Upper lobe of left lung (tissue), 6 donors: ENCODE results near the gene KRT86. TPM values are rescaled to one million over a fixed set of nuclear protein-coding genes. Genes with fewer than 3 reads are reported as not detected.

ENCODE experiments used
- ATAC-seq, 2 donors: fragments of 200-7000 bp; cut with Tn5 transposase; one replicate each; pipeline ENCODE4 v1.9.1; 2022; ENCODE audit warnings: mild to moderate bottlenecking in 2 of 2, moderate library complexity in 2 of 2; ENCODE audit not compliant: low FRiP score in 2 of 2
- DNase-seq, 2 donors: peaks; one replicate each; pipeline ENCODE4 v3.0.0-alpha.2; 2019 to 2020
- H3K27ac ChIP-seq, 4 donors: fragments of 200-600 bp; sonication (generic); one replicate each; pipeline ENCODE4 v1.5.1; 2016 to 2019
- H3K27me3 ChIP-seq, 4 donors: fragments of 200-600 bp; sonication (generic); one replicate each; pipeline ENCODE4 v1.5.1; 2017 to 2019
- H3K36me3 ChIP-seq, 4 donors: fragments of 200-600 bp; sonication (generic); one replicate each; pipeline ENCODE4 v1.5.1; 2016 to 2019
- H3K4me1 ChIP-seq, 4 donors: fragments of 200-600 bp; sonication (generic); one replicate each; pipeline ENCODE4 v1.5.1; 2018 to 2019
- H3K4me3 ChIP-seq, 4 donors: fragments of 200-600 bp; sonication (generic); one replicate each; pipeline ENCODE4 v1.5.1; 2017 to 2019; ENCODE audit warnings: mild to moderate bottlenecking in 2 of 4, moderate library complexity in 1 of 4
- H3K9me3 ChIP-seq, 4 donors: fragments of 200-600 bp; sonication (generic); one replicate each; pipeline ENCODE4 v1.5.1; 2018 to 2019
- EP300 ChIP-seq, 4 donors: sonication (generic); formaldehyde crosslinking; IDR thresholded peaks; one replicate each; pipeline ENCODE4 v1.5.1; 2017; ENCODE audit warnings: antibody characterized with exemption in 4 of 4, control low read depth in 2 of 4
- POLR2A ChIP-seq, 4 donors: fragments of 450-650 bp; IDR thresholded peaks; one replicate each; pipeline ENCODE4 v1.5.1; 2016 to 2017; ENCODE audit warnings: antibody characterized with exemption in 4 of 4, mild to moderate bottlenecking in 2 of 4
- POLR2AphosphoS5 ChIP-seq, 2 donors: sonication (generic); formaldehyde crosslinking; IDR thresholded peaks; one replicate each; pipeline ENCODE4 v1.5.1; 2017; ENCODE audit warnings: antibody characterized with exemption in 2 of 2
- WGBS, 2 donors: methylation state at CpG; one replicate each; pipeline ENCODE4 v1.1.5; 2017 to 2018; 5-methylcytosine and 5-hydroxymethylcytosine counted together
- total RNA-seq, 6 donors: library from RNA; depleted of rRNA in 4 of 6; stranded (reverse); fragments of >200 nt in 4 of 6; gene quantifications; one replicate each; pipeline versions ENCODE4 v1.1.0 to v1.2.1, GENCODE V29; 2016 to 2021
- TF ChIP-seq, protein P1 (sequence below), 6 experiments: fragments of 450-650 bp in 4 of 6; fragments of 200-600 bp in 2 of 6; sonication (generic) in 2 of 6; IDR thresholded peaks; one replicate each; pipeline ENCODE4 v1.5.1; 2016 to 2019; ENCODE audit warnings: antibody characterized with exemption in 6 of 6
- donor health status: DM: no; HTN: no; CAD: no; lungs with moderate emphysema.
- donor health status: DM: no; HTN: yes; CAD: no; lungs with severe emphysema.

Gene KRT86
- total RNA-seq, 6 donors from 2014 or later: 0.30 to 1.5 (median 0.93) TPM; not detected in 2

- DNase-seq: peak in 1 of 2 donors; percentile 8
- 75 to 81% methylated on average over 3 to 6 of the region's 6 CpGs for WGBS, 2 donors
These were observed 3.8 kb upstream of the KRT86 start for GRCh38 chr12:52270541-52271070.

DNA sequence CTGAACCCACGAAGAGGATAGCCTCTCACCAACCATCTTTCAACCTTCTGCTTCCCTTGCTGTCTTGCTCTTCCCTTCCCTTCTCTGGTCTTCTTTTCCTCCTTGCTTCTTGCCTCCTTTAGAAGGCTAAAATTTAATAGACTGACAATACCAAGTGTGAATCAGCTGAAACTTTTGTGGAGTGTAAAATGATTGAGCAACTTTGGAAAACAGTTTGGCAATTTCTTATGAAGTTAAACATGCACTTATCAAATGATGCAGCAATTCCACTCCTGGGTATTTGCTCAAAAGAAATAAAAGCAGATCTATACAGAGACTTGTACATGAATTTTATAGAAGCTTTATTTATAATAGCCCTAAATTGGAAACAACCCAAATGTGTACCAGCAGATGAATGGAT, 3.3 kb upstream of the KRT86 start:
- Histone ChIP-seq H3K27me3 (no peaks in the 10 kb centered on the region), H3K4me3 (no peak overlapping the region), H3K9me3 (no peaks in the 10 kb centered on the region), H3K27ac (no peak overlapping the region), H3K4me1 (no peaks in the 10 kb centered on the region), H3K36me3 (no peaks in the 10 kb centered on the region)
- DNase-seq (no peak), ATAC-seq (no peak)
- TF ChIP-seq POLR2AphosphoS5 (IDR thresholded peaks at IDR 0.05): no peak
- TF ChIP-seq EP300 (IDR thresholded peaks at IDR 0.05): no peak
- TF ChIP-seq, protein P1, sequence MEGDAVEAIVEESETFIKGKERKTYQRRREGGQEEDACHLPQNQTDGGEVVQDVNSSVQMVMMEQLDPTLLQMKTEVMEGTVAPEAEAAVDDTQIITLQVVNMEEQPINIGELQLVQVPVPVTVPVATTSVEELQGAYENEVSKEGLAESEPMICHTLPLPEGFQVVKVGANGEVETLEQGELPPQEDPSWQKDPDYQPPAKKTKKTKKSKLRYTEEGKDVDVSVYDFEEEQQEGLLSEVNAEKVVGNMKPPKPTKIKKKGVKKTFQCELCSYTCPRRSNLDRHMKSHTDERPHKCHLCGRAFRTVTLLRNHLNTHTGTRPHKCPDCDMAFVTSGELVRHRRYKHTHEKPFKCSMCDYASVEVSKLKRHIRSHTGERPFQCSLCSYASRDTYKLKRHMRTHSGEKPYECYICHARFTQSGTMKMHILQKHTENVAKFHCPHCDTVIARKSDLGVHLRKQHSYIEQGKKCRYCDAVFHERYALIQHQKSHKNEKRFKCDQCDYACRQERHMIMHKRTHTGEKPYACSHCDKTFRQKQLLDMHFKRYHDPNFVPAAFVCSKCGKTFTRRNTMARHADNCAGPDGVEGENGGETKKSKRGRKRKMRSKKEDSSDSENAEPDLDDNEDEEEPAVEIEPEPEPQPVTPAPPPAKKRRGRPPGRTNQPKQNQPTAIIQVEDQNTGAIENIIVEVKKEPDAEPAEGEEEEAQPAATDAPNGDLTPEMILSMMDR (IDR thresholded peaks at IDR 0.05): no peak
- no peak for TF ChIP-seq POLR2A (IDR thresholded peaks at IDR 0.05)
- WGBS, 2 donors: 82 to 86% methylated on average over 1 of the region's 1 CpG

More at GRCh38 chr12:52270541-52271070, 3.8 kb upstream of the KRT86 start:
- Histone ChIP-seq H3K36me3 (no peaks in the 10 kb centered on the region), H3K4me1 (no peaks in the 10 kb centered on the region), H3K27me3 (no peaks in the 10 kb centered on the region), H3K9me3 (no peaks in the 10 kb centered on the region), H3K27ac (no peak overlapping the region), H3K4me3 (no peak overlapping the region)
- TF ChIP-seq, protein P1 (IDR thresholded peaks at IDR 0.05): no peak
- no peak for TF ChIP-seq EP300 (IDR thresholded peaks at IDR 0.05)
- no peak for TF ChIP-seq POLR2AphosphoS5 (IDR thresholded peaks at IDR 0.05)
- TF ChIP-seq POLR2A (IDR thresholded peaks at IDR 0.05): no peak
- ATAC-seq: no peak

DNA sequence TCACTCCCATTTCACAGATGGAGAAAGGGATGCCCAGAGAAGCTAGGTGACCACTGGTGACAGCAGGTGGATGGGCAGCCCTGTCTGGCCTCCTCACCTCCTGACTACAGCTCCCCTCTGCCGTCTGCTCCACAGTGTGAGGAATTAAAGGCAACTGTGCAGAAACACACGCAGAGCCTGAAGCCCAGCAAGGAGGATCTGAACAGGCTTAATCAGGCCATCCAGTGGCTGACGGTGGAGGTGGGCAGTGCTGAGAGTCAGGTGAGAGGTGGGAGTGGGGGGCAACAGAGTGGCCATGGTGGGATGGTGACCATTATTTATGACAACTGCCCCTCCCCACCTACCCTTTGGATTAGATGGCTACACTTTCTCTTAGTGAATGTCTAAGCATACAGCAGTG, 1.2 kb downstream of the KRT86 start:
- no peak overlapping the region for H3K27ac ChIP-seq
- H3K4me3 ChIP-seq: no peak overlapping the region
- WGBS, 2 donors: 85 to 87% methylated on average over 3 of the region's 3 CpGs
- H3K4me1 ChIP-seq: peaks cover 15 to 24% (median 23%) of the 10 kb centered on the region in 4 donors
- H3K27me3 ChIP-seq: no peaks in the 10 kb centered on the region
- TF ChIP-seq, protein P1 (IDR thresholded peaks at IDR 0.05): no peak
- no peak for TF ChIP-seq EP300 (IDR thresholded peaks at IDR 0.05)
- TF ChIP-seq POLR2A (IDR thresholded peaks at IDR 0.05): no peak
- no peak for TF ChIP-seq POLR2AphosphoS5 (IDR thresholded peaks at IDR 0.05)
- DNase-seq (no peak), ATAC-seq (no peak)
- no peaks in the 10 kb centered on the region for H3K36me3 ChIP-seq
- no peaks in the 10 kb centered on the region for H3K9me3 ChIP-seq

- Histone ChIP-seq H3K4me1 (peaks cover 21 to 31% (median 30%) of the 10 kb centered on the region in 4 donors), H3K27me3 (no peaks in the 10 kb centered on the region), H3K36me3 (no peaks in the 10 kb centered on the region), H3K27ac (no peak overlapping the region), H3K9me3 (no peaks in the 10 kb centered on the region), H3K4me3 (no peak overlapping the region)
- TF ChIP-seq, protein P1 (IDR thresholded peaks at IDR 0.05): no peak
- no peak for TF ChIP-seq POLR2A (IDR thresholded peaks at IDR 0.05)
- no peak for TF ChIP-seq EP300 (IDR thresholded peaks at IDR 0.05)
- no peak for TF ChIP-seq POLR2AphosphoS5 (IDR thresholded peaks at IDR 0.05)
- ATAC-seq (no peak), DNase-seq (no peak)
- 81 to 86% methylated on average over 7 to 9 of the region's 9 CpGs for WGBS, 2 donors
These were observed 3.2 kb downstream of the KRT86 start for GRCh38 chr12:52277486-52278245.
